K562 (cell line): ENCODE results near the gene NUBP2. TPM values are rescaled to one million over a fixed set of nuclear protein-coding genes. Genes with fewer than 3 reads are reported as not detected.
A peak's percentile ranks its signal among the peaks of the same experiment; 100 is the strongest.

ENCODE experiments used
- ATAC-seq: fragments of 200-7000 bp; cut with Tn5 transposase; 3 replicates; pipeline ENCODE4 v1.9.1; 2020; ENCODE audit warnings: moderate library complexity
- BruUV-seq: library from RNA; stranded (reverse); fragments of 400-500 nt; replicated peaks from 2 replicates; lab custom pipeline; 2021; lab: Mats Ljungman, UMichigan
- CTCF ChIA-PET: fragments of 300-600 bp; formaldehyde crosslinking; extraction: SDS; loops from one replicate; lab custom pipeline; 2021; ENCODE audit warnings: low intra/inter-chr PET ratio; lab: Yijun Ruan, JAX
- POLR2A ChIA-PET: fragments of 300-600, 350-650 bp; sonication (Branson Sonifier 250); formaldehyde crosslinking; extraction: SDS; loops from one replicate; lab custom pipeline; 2021; ENCODE audit warnings: antibody characterized with exemption, inconsistent platforms; lab: Yijun Ruan, JAX
- DNase-seq, 4 experiments: peaks; one replicate each; pipeline versions ENCODE4 v3.0.0 to v3.0.0-alpha.2; 2011 to 2018; ENCODE audit warnings: low spot score in 3 of 4, mixed read lengths in 3 of 4; ENCODE audit errors: extremely low read depth in 1 of 4
- FAIRE-seq: peaks from 2 replicates; lab custom pipeline; 2011; peaks lifted over from hg19 to GRCh38; lab: Jason Lieb, UNC
- H2AFZ ChIP-seq: 2 replicates; pipeline ENCODE4 v1.6.0; 2011; ENCODE audit warnings: low read depth, low read length, control low read depth, inconsistent platforms
- H3K27ac ChIP-seq: fragments of 200-600 bp; 3 replicates; pipeline ENCODE4 v1.8.0; 2011; ENCODE audit warnings: low read depth, mild to moderate bottlenecking, control low read depth, inconsistent platforms, low read length, moderate library complexity, mixed read lengths; ENCODE audit errors: extremely low read depth
- H3K27me3 ChIP-seq, 2 experiments: fragments of 300-600 bp in 1 of 2; 2 replicates in 1 of 2; 3 replicates in 1 of 2; pipeline versions ENCODE4 v1.6.0 to v1.8.0; 2011; ENCODE audit warnings: inconsistent platforms in 2 of 2, low read length in 2 of 2, mild to moderate bottlenecking in 1 of 2, mixed read lengths in 1 of 2, moderate library complexity in 1 of 2; ENCODE audit not compliant: control insufficient read depth in 2 of 2, insufficient read depth in 2 of 2
- H3K36me3 ChIP-seq: fragments of 300-600 bp; 3 replicates; pipeline ENCODE4 v1.8.0; 2011; ENCODE audit warnings: mild to moderate bottlenecking, low read length, inconsistent platforms; ENCODE audit not compliant: control insufficient read depth, insufficient read depth
- H3K4me1 ChIP-seq, 2 experiments: fragments of 200-600 bp in 1 of 2; replicated peaks in 1 of 2; 2 replicates in 1 of 2; 3 replicates in 1 of 2; pipeline versions ENCODE4 v1.5.1 to v1.8.0; 2011; ENCODE audit warnings: inconsistent platforms in 2 of 2, low read length in 2 of 2, mild to moderate bottlenecking in 1 of 2, mixed read lengths in 1 of 2, moderate library complexity in 1 of 2; ENCODE audit not compliant: control insufficient read depth in 2 of 2, insufficient read depth in 2 of 2
- H3K4me2 ChIP-seq: 2 replicates; pipeline ENCODE4 v1.6.1; 2011; ENCODE audit warnings: low read length, control low read depth, inconsistent platforms, mixed read lengths; ENCODE audit not compliant: insufficient read depth
- H3K4me3 ChIP-seq: fragments of 200-600 bp; sonication (generic), shearing (Covaris generic); 2 replicates; pipeline ENCODE4 v1.5.1; 2016; ENCODE audit warnings: control low read depth, inconsistent platforms
- H3K79me2 ChIP-seq: fragments of 200-600 bp; 3 replicates; pipeline ENCODE4 v1.8.0; 2011; ENCODE audit warnings: low read length, inconsistent platforms; ENCODE audit not compliant: control insufficient read depth, insufficient read depth
- H3K9ac ChIP-seq, 2 experiments: 2 replicates each; pipeline versions ENCODE4 v1.6.0 to v1.6.1; 2011; ENCODE audit warnings: low read depth in 2 of 2, low read length in 2 of 2, control low read depth in 1 of 2, inconsistent platforms in 1 of 2, mild to moderate bottlenecking in 1 of 2, mixed read lengths in 1 of 2; ENCODE audit not compliant: insufficient read depth in 1 of 2
- H3K9me1 ChIP-seq: one replicate; pipeline ENCODE4 v1.6.0; 2011; ENCODE audit warnings: inconsistent platforms, mild to moderate bottlenecking, low read length, moderate library complexity; ENCODE audit not compliant: control insufficient read depth, insufficient read depth
- H3K9me3 ChIP-seq: replicated peaks from 2 replicates; pipeline ENCODE4 v1.5.1; 2011; ENCODE audit warnings: low read depth, low read length, inconsistent platforms; ENCODE audit not compliant: control insufficient read depth, insufficient read depth
- H4K20me1 ChIP-seq: replicated peaks from 2 replicates; pipeline ENCODE4 v1.6.1; 2011; ENCODE audit warnings: low read length, inconsistent platforms, mixed read lengths; ENCODE audit not compliant: control insufficient read depth, insufficient read depth
- ARID1B ChIP-seq: fragments of 450-650 bp; IDR thresholded peaks from 2 replicates; pipeline ENCODE4 v1.6.1; 2016; ENCODE audit warnings: antibody characterized with exemption, mild to moderate bottlenecking, inconsistent platforms
- ATF7 ChIP-seq: fragments of 450-650 bp; IDR thresholded peaks from 2 replicates; pipeline ENCODE4 v1.7.1; 2014; ENCODE audit warnings: mild to moderate bottlenecking, moderate library complexity
- CBX8 ChIP-seq: fragments of 200-600 bp; sonication (generic); IDR thresholded peaks from 2 replicates; pipeline ENCODE4 v1.6.1; 2012; ENCODE audit warnings: borderline replicate concordance, mixed run types, low read depth, mild to moderate bottlenecking, moderate library complexity, mixed read lengths, low read length, control low read depth, inconsistent platforms; ENCODE audit not compliant: poor library complexity, severe bottlenecking; ENCODE audit errors: extremely low read depth
- DMBX1 ChIP-seq: fragments of 250-450 bp; sonication (Bioruptor Pico); IDR thresholded peaks from 2 replicates; pipeline ENCODE4 v1.8.0; 2022; ENCODE audit warnings: inconsistent platforms, mild to moderate bottlenecking, moderate library complexity, borderline replicate concordance
- FOXP1 ChIP-seq: sonication (generic); formaldehyde crosslinking; IDR thresholded peaks from 2 replicates; pipeline ENCODE4 v1.8.0; 2022; ENCODE audit warnings: mild to moderate bottlenecking, missing genetic modification reagents
- MYBL2 ChIP-seq, 2 experiments: fragments of 450-650 bp in 1 of 2; sonication (generic) in 1 of 2; formaldehyde crosslinking in 1 of 2; IDR thresholded peaks; 2 replicates each; pipeline versions ENCODE4 v1.6.1 to v1.8.1; 2017 to 2022; ENCODE audit warnings: borderline replicate concordance in 1 of 2, inconsistent platforms in 1 of 2, low read depth in 1 of 2, mild to moderate bottlenecking in 1 of 2, missing genetic modification reagents in 1 of 2, moderate library complexity in 1 of 2
- NFIX ChIP-seq: fragments of 250-450 bp; sonication (Bioruptor Pico); IDR thresholded peaks from 2 replicates; pipeline ENCODE4 v1.4.0; 2020; ENCODE audit warnings: low read depth, mild to moderate bottlenecking, moderate library complexity
- NFYB ChIP-seq: IDR thresholded peaks from 2 replicates; pipeline ENCODE4 v1.6.1; 2011; ENCODE audit warnings: mild to moderate bottlenecking, moderate library complexity; ENCODE audit not compliant: insufficient read length; ENCODE audit errors: extremely low read depth
- POLR2AphosphoS2 ChIP-seq: IDR thresholded peaks from 2 replicates; pipeline ENCODE4 v1.6.1; 2012; ENCODE audit warnings: low read length, improper control_type of control experiment
- RBM25 ChIP-seq: fragments of 200-400 bp; formaldehyde crosslinking; IDR thresholded peaks from 2 replicates; pipeline ENCODE4 v1.6.1; 2018; ENCODE audit warnings: low read length, low read depth, moderate library complexity; ENCODE audit not compliant: severe bottlenecking
- TAF9B ChIP-seq: fragments of 450-650 bp; IDR thresholded peaks from 2 replicates; pipeline ENCODE4 v1.6.1; 2018; ENCODE audit warnings: mild to moderate bottlenecking; ENCODE audit not compliant: partially characterized antibody
- WGBS: fragments of 100-300 bp; shearing (Covaris generic); methylation state at CpG from one replicate; pipeline ENCODE4 v1.1.6; 2016; ENCODE audit warnings: low coverage, mixed read lengths; ENCODE audit not compliant: insufficient coverage; ENCODE audit errors: missing lambda C conversion rate; 5-methylcytosine and 5-hydroxymethylcytosine counted together
- in situ Hi-C: fragments of 300-500 bp; cut with MboI; formaldehyde crosslinking; loops from 4 replicates; pipeline ENCODE4 v1.15.0; 2018; ENCODE audit warnings: inconsistent platforms, mixed read lengths
- intact Hi-C: fragments of 100-400 bp; cut with micrococcal nuclease; formaldehyde crosslinking; loops from 2 replicates; pipeline ENCODE4 v1.14.2; 2022
- polyA plus RNA-seq, 8 experiments: library from polyadenylated mRNA; depleted of rRNA in 4 of 8; stranded (reverse) in 5 of 8; unstranded in 3 of 8; fragments of >200 nt; fragmentation: Nextera tagmentation in 2 of 8; fragmentation: Illumina TruSeq in 1 of 8; extraction: Ambion mirVana in 2 of 8; extraction: Trizol in 1 of 8; gene quantifications; 2 replicates each; pipeline versions ENCODE4 v1.2.1 to v1.2.3, GENCODE V29; 2011 to 2014; ENCODE audit warnings: inconsistent platforms in 1 of 8, missing spikeins in 1 of 8
- total RNA-seq, 7 experiments: library from RNA; depleted of rRNA in 6 of 7; stranded (reverse); fragments of >200 nt in 6 of 7; fragmentation: Illumina TruSeq in 2 of 7; extraction: Trizol in 2 of 7; gene quantifications; 2 replicates each; pipeline versions ENCODE4 v1.2.1 to v1.2.3, GENCODE V29; 2011 to 2021; ENCODE audit warnings: low replicate concordance in 1 of 7
- TF ChIP-seq, protein P1 (sequence below): fragments of 250-450 bp; sonication (Bioruptor Pico); IDR thresholded peaks from 2 replicates; pipeline ENCODE4 v1.5.0; 2021; ENCODE audit warnings: mild to moderate bottlenecking, borderline replicate concordance

The NUBP2 gene
- total and polyA plus RNA-seq, 9 of the 15 experiments (the other 6 are each of a cell fraction or from before 2014, with no cell fraction given): 1.8 to 115 (median 24.0) TPM

DNA sequence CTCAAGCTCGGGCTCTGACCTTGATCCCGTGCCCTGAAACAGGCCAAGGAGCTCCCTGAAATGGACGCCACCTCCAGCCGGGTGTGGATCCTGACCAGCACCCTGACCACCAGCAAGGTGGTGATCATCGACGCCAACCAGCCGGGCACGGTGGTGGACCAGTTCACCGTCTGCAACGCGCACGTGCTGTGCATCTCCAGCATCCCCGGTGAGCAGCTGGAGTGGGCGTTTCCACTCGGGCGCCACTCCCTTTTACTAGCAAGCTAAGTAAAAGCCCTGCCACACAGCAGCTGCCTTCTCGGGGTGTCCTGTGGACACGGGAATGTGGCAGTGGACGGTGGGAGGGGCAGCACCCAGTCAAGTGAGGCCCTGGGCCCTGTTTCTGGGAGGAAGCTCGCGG, 17.8 kb upstream of the NUBP2 start:
- Histone ChIP-seq H3K27me3 (no peaks in the 10 kb centered on the region), H3K27ac (no peak overlapping the region), H3K4me2 (no peak overlapping the region), H3K9ac (peak overlapping the region in 1 of 2 experiments; percentile 15; a peak in 2 of 4 replicates), H3K36me3 (peaks cover 87% of the 10 kb centered on the region; the same call in 2 of the 3 replicates), H2AFZ (no peak overlapping the region), H3K9me3 (no peaks in the 10 kb centered on the region), H3K4me3 (no peak overlapping the region), H3K79me2 (peaks cover under 1% of the 10 kb centered on the region; the same call in 2 of the 3 replicates), H4K20me1 (no peaks in the 10 kb centered on the region), H3K4me1 (peaks cover 10 to 88% of the 10 kb centered on the region in 2 experiments; a peak in 4 of 5 replicates), H3K9me1 (no peaks in the 10 kb centered on the region)
- ATAC-seq (no peak), FAIRE-seq (no peak), DNase-seq (no peak)
- in situ Hi-C loops (loop anchor here (5.0 kb wide), 1 partner anchor 53 kb away; no protein-coding TSS in a partner anchor), intact Hi-C loops (no loop called here)
- BruUV-seq: no TSS peak
- WGBS: 94% methylated on average over 18 of the region's 21 CpGs
- TF ChIP-seq ATF7 (no peak), DMBX1 (CRISPR knock-in tag) (no peak), NFYB (no peak), MYBL2 (IDR thresholded peaks at IDR 0.05; ENCODE audit: low read depth) (no peak), MYBL2 (CRISPR knock-in tag; IDR thresholded peaks at IDR 0.05; ENCODE audit: borderline replicate concordance) (no peak), CBX8 (no peak), NFIX (CRISPR knock-in tag) (no peak), TAF9B (no peak), POLR2AphosphoS2 (no peak), RBM25 (no peak), ARID1B (no peak), FOXP1 (CRISPR knock-in tag) (no peak)
- TF ChIP-seq, protein P1, sequence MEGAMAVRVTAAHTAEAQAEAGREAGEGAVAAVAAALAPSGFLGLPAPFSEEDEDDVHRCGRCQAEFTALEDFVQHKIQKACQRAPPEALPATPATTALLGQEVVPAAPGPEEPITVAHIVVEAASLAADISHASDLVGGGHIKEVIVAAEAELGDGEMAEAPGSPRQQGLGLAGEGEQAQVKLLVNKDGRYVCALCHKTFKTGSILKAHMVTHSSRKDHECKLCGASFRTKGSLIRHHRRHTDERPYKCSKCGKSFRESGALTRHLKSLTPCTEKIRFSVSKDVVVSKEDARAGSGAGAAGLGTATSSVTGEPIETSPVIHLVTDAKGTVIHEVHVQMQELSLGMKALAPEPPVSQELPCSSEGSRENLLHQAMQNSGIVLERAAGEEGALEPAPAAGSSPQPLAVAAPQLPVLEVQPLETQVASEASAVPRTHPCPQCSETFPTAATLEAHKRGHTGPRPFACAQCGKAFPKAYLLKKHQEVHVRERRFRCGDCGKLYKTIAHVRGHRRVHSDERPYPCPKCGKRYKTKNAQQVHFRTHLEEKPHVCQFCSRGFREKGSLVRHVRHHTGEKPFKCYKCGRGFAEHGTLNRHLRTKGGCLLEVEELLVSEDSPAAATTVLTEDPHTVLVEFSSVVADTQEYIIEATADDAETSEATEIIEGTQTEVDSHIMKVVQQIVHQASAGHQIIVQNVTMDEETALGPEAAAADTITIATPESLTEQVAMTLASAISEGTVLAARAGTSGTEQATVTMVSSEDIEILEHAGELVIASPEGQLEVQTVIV (CRISPR knock-in tag): no peak
- ChIA-PET CTCF (no interaction called here), POLR2A (interaction anchor here (1.0 to 1.5 kb wide), 2 partner anchors 18 to 42 kb away, joined by 3 to 4 read pairs; partner anchors contain the start of gene NUBP2)
